Upper lobe of left lung (tissue), 4 donors: ENCODE results near the gene PPP6R1.

Experiments used
- EP300 ChIP-seq, 4 donors: sonication (generic); formaldehyde crosslinking; IDR thresholded peaks; one replicate each; pipeline ENCODE4 v1.5.1; 2017; ENCODE audit warnings: antibody characterized with exemption in 4 of 4, control low read depth in 2 of 4
- POLR2A ChIP-seq, 4 donors: fragments of 450-650 bp; IDR thresholded peaks; one replicate each; pipeline ENCODE4 v1.5.1; 2016 to 2017; ENCODE audit warnings: antibody characterized with exemption in 4 of 4, mild to moderate bottlenecking in 2 of 4
- POLR2AphosphoS5 ChIP-seq, 2 donors: sonication (generic); formaldehyde crosslinking; IDR thresholded peaks; one replicate each; pipeline ENCODE4 v1.5.1; 2017; ENCODE audit warnings: antibody characterized with exemption in 2 of 2
- TF ChIP-seq, protein P1 (sequence below), 6 experiments: fragments of 450-650 bp in 4 of 6; fragments of 200-600 bp in 2 of 6; sonication (generic) in 2 of 6; IDR thresholded peaks; one replicate each; pipeline ENCODE4 v1.5.1; 2016 to 2019; ENCODE audit warnings: antibody characterized with exemption in 6 of 6

DNA sequence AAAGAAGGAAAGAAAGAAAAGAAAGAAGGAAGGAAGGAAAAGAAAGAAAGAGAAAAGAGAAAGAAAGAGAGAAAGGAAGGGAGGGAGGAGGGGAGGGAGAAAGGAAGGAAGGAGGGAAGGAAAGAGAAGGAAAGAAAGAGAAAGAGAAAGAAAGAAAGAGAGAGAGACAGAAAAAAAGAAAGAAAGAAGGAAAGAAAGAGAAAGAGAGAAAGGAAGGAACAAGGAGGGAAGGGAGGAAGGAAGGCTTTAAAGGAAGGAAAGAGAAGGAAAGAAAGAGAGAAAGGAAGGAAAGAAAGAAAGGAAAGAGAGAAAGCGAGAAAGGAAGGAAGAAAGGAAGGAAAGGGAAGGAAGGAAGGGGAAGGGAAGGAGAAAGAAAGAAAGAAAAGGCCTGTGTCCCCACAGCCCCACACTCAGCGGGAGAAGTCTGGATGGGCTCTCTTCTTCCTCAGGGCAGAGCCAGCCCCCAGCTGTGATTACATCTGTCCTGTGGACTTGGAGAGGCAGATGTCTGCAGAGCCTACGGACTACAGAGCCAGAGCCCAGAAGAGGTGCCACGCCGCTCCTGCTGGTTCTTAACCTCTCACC lies 59.1 kb downstream of the PPP6R1 start:
- TF ChIP-seq, protein P1, sequence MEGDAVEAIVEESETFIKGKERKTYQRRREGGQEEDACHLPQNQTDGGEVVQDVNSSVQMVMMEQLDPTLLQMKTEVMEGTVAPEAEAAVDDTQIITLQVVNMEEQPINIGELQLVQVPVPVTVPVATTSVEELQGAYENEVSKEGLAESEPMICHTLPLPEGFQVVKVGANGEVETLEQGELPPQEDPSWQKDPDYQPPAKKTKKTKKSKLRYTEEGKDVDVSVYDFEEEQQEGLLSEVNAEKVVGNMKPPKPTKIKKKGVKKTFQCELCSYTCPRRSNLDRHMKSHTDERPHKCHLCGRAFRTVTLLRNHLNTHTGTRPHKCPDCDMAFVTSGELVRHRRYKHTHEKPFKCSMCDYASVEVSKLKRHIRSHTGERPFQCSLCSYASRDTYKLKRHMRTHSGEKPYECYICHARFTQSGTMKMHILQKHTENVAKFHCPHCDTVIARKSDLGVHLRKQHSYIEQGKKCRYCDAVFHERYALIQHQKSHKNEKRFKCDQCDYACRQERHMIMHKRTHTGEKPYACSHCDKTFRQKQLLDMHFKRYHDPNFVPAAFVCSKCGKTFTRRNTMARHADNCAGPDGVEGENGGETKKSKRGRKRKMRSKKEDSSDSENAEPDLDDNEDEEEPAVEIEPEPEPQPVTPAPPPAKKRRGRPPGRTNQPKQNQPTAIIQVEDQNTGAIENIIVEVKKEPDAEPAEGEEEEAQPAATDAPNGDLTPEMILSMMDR (IDR thresholded peaks at IDR 0.05), result no peak
- TF ChIP-seq POLR2A (IDR thresholded peaks at IDR 0.05) (no peak), EP300 (IDR thresholded peaks at IDR 0.05) (no peak), POLR2AphosphoS5 (IDR thresholded peaks at IDR 0.05) (no peak)
